ENCODE data around the gene PRDM12.

DNA sequence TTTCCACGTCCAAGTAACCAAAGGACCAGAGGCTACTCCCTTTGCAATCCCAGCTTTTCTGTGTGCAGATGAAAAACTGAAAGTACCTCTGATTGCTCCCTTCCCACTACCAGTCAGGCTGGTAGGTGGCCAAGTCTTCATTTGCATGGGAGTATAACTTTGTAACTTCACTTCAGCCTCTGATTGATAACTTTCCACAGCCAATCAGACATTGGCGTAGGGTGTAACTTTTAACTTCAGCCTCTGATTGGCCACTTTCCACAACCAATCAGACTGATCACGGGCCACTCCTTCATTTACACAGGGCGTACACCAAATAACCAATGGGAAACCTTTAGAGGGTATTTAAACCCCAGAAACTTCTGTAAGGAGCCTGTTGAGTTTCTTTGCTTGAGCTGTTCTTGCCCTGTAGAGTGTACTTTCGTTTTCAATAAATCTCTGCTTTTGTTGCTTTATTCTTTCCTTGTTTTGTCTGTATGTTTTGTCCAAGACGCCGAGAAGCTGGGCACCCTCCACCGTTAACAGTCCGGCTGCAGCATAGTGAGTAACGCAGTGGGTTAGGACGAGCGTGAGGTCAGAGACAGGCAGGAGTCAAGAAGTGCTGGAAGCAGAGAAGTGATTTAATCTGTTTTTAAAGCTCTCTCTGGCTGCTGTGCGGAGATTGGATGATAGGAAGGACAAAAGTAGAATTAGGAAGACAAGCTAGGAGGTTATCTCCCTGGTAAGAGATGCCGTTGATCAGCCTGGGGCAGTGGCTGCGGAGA lies 25.7 kb downstream of the PRDM12 start:
- TF ChIP-seq CTCF (IDR thresholded peaks at IDR 0.05; ENCODE audit: low read depth, low read length) (no peak), POLR2A (IDR thresholded peaks at IDR 0.05; ENCODE audit: extremely low read depth, insufficient read length) (peak; percentile 37), MAX (IDR thresholded peaks at IDR 0.05; ENCODE audit: low read depth, low read length) (no peak)

Data from NB4 (cell line).